SU-DHL-6 (cell line): ENCODE measurements around the gene EVPL.

ENCODE experiments used
- CTCF ChIP-seq: fragments of 200-600 bp; sonication (generic); IDR thresholded peaks from one replicate; pipeline ENCODE4 v1.5.1; 2017; ENCODE audit warnings: antibody characterized with exemption, mild to moderate bottlenecking, low read length, moderate library complexity; ENCODE audit not compliant: insufficient read depth, poor library complexity, severe bottlenecking
- EZH2phosphoT487 ChIP-seq: fragments of 200-600 bp; sonication (generic), shearing (Covaris generic); conservative IDR thresholded peaks from 2 replicates; pipeline ENCODE4 v1.6.1; 2018; ENCODE audit warnings: mild to moderate bottlenecking, antibody characterized with exemption, low read length, moderate library complexity, mixed read lengths

- TF ChIP-seq CTCF (no peak), EZH2phosphoT487 (no peak)
Observed at GRCh38 chr17:76056882-76057281, 29.8 kb upstream of the EVPL start.
